IPS-18c (cell line): ENCODE measurements around the gene KIF6.
"Not testable (repeated sequence)": the region's sequence is repeated elsewhere in the genome, so short reads cannot be mapped to it uniquely, and the experiment has no call there.

ENCODE experiments used
- H3K4me3 ChIP-seq: 2 replicates; pipeline ENCODE4 v1.7.0; 2013; ENCODE audit warnings: low read depth, mild to moderate bottlenecking, low read length, moderate library complexity; ENCODE audit not compliant: insufficient read depth
- H3K9me3 ChIP-seq: one replicate; pipeline ENCODE4 v1.6.1; 2013; ENCODE audit warnings: mild to moderate bottlenecking, low read length, moderate library complexity; ENCODE audit not compliant: control insufficient read depth, insufficient read depth

Gene KIF6

DNA sequence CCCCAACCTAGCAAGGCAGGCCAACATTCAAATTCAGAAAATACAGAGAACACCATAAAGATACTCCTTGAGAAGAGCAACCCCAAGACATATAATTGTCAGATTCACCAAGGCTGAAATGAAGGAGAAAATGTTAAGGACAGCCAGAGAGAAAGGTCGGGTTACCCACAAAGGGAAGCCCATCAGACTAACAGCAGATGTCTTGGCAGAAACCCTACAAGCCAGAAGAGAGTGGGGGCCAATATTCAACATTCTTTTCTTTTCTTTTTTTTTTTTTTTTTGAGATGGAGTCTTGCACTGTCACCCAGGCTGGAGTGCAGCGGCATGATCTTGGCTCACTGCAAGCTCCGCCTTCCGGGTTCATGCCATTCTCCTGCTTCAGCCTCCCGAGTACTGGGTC, 215.4 kb downstream of the KIF6 start:
- H3K4me3 ChIP-seq, H3K9me3 ChIP-seq: not testable (repeated sequence)

DNA sequence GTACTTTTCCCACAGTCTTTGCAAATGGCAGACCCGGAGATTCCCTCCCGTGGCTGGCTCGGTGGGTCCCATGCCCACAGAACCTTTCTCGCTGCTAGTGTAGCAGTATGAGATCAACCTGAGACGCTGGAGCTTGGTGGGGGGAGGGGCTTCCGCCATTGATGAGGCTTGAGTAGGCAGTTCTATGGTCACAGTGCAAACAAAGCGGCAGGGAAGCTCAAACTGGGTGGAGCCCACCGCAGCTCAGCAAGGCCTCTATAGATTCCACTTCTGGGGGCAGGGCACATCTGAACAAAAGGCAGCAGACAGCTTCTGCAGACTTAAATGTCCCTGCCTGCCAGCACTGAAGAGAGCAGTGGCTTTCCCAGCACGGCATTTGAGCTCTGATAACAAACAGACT, 216.7 kb downstream of the KIF6 start:
- H3K4me3 ChIP-seq, result no peak overlapping the region

DNA sequence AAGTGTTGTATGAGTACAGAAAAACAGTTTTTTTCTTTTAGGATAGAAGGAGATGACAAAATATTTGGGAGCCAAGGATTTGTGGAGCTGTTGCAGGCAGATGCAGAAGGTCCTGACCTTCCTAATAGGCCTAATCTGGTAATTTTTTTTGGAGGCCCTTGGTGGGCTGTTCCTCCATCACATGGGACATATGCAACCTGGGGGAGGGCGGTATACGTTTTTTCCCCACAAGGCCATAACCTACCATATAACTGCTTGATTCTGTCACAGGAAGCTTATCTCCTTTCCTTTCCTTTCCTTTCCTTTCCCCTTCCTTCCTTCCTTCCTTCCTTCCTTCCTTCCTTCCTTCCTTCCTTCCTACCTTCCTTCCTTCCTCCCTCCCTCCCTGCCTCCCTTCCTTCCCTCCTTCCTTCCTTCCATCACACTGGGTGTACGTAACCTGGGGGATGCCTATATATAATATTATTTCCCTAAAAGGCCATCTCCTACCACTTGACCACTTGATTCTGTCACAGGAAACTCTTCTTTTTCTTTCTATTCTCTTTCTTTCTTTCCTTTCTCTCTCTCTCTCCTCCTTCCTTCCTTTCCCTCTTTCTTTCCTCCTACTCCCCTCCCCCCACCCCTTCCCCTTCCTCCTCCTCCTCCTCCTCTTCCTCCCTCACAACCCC, 217.7 kb downstream of the KIF6 start:
- Histone ChIP-seq H3K4me3 (no peak overlapping the region), H3K9me3 (no peaks in the 10 kb centered on the region)

More for the DNA sequence above, 216.7 kb downstream of the KIF6 start:
- no peaks in the 10 kb centered on the region for H3K9me3 ChIP-seq

DNA sequence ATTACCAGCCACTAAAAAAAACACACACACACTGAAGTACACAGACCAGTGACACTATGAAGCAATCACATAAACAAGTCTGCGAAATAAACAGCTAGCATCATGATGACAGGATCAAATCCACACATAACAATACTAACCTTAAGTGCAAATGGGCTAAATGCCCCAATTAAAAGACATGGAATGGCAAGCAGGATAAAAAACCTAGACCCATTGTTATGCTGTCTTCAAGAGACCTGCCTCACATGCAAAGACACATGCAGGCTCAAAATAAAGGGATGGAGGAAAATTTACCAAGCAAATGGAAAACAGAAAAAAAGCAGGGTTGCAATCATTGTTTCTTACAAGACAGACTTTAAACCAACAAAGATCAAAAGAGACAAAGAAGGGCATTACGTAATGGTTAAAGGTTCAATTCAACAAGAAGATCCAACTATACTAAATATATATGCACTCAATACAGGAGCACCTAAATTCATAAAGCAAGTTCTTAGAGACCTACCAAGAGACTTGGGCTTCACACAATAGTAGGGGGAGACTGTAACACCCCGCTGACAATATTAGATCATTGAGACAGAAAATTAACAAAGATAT, 222.7 kb downstream of the KIF6 start:
- not testable (repeated sequence) for H3K4me3 ChIP-seq
- H3K9me3 ChIP-seq, result peaks cover 14% of the 10 kb centered on the region

DNA sequence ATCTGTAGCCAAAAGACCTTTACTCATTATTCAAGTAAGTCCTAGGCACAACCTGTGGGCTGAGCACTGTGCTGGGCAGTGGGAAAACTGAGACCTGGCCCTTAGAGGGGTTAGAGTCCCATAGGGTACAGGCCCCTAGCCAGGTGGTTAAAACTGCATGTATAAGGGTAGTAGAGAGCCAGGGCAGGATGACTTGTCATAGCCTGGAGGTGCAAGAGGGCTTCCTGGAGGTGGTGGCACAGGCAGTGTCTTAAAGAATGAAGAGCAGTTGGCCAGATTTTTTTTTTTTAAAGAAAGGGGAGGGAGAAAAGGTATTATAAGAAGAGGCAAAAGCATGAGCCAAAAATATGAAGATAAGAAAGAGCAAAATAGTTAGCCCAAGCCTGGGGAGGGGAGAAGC, 226.2 kb downstream of the KIF6 start:
- no peak overlapping the region for H3K4me3 ChIP-seq
- H3K9me3 ChIP-seq, result peaks cover 14% of the 10 kb centered on the region

DNA sequence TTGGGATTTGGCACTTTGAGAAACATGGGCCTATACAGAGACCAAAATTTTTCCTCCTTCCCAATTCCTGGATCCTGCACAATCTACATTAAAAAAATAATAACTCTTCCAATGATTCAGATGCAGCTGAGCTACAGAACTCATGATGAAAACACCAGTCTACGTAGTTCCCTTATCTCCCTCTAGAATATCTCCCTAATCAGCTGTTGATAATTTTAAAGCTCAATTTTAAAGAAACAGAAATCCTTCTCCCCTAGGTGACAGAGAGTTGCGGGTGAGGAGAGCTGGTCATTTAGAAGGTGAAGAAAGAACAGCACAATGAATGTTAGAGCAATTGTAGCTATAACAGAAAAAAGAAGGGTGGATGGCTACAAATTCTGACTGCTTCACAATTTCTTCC, 227.1 kb downstream of the KIF6 start:
- no peak overlapping the region for H3K4me3 ChIP-seq
- peaks cover 14% of the 10 kb centered on the region for H3K9me3 ChIP-seq

DNA sequence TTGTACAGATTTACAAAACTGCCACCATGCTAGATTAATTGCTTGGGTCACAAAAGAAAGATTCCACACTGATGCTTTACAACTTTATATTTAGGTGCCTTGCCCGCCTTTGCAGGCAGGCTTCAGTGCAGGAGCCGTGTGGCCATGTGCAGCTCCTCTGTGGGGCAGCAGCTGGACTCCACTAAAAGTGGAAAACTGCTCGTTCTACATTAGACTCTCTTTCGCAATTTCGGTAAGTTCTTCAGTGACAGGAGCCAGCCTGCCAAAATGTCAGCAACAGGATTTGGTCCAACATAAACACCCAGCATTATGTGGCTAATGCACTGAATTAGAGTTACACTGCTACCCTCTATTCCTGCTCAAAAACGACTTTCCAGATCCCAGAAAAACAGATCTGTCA, 228.3 kb downstream of the KIF6 start:
- peaks cover 9% of the 10 kb centered on the region for H3K9me3 ChIP-seq
- H3K4me3 ChIP-seq, result no peak overlapping the region

DNA sequence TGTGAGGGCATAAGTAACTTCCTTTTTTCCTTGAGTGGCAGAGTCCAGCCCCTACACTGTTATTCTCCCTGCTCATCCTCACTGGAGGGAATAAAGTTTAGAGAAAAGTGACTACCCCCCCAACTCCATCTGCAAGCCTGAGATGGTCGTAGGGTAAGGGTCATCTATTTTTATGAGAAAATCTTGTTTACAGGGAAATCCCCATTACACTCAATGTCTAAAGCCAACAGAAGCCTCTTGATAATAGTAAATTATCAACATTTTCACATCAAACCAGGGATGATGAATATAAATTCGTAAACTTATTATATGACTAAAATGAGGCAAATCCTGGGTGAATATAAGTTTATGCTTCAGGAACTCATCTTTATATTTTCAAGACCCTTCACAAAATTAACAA, 228.8 kb downstream of the KIF6 start:
- Histone ChIP-seq H3K9me3 (peaks cover 8% of the 10 kb centered on the region), H3K4me3 (no peak overlapping the region)

DNA sequence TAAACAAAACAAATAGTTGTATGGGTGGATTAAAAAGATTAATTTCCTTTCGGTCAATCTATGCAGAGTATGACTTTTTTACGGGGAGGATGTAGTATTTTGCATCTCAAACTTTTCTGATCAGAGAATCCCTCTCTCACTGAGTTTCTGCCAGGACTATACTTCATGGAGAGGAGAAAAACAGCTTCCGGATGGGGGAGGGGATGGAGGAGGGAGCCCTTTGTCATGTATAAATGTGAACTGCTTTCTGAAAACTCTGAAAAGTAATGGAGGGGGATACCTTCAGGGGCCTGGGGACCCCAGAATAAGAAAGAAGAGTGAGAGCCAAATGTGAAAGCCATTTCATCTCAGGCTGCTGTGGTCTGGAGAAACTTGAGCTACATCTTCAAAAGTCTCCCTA, 229.6 kb downstream of the KIF6 start:
- H3K4me3 ChIP-seq, result no peak overlapping the region
- H3K9me3 ChIP-seq, result peaks cover 6% of the 10 kb centered on the region

DNA sequence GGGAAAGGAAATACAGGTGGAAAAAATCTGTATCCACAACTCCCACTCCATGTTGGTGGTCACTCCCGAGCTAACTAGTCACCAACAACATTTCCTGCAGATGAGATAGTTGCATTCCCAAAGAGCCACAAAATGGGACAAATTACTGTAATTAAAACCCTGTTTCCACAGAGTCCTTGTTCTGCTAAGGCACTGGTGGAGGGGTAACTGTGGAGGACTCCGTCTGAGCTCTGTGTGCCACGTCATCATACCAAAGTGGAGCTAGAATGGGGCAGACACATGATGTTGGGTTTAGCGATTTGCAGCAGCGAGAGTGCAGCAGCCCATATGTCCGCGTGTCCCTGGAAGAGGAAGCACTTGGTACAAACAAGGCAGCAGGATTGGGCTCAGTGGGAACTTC, 230.2 kb downstream of the KIF6 start:
- Histone ChIP-seq H3K9me3 (peaks cover 2% of the 10 kb centered on the region), H3K4me3 (no peak overlapping the region)

DNA sequence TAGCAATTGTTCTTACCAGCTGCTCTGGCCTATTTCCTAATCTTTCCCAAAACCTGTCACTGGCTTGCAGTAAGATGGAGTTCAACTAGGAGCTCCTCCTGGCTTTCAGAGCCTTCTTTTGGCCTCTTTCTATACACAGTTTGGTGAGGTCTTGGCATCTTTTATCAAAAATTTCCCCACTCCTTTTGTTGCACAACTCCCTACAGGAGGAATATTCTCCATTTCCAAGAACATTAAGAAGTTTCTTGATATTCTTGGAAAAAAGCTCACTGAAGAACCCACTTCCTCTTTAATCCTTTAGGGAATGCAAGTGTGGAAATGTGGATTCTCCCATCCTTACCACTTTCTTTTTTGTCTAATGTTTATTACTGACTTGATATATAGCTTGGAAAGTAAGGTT, 231.4 kb downstream of the KIF6 start:
- no peaks in the 10 kb centered on the region for H3K9me3 ChIP-seq
- H3K4me3 ChIP-seq, result no peak overlapping the region

DNA sequence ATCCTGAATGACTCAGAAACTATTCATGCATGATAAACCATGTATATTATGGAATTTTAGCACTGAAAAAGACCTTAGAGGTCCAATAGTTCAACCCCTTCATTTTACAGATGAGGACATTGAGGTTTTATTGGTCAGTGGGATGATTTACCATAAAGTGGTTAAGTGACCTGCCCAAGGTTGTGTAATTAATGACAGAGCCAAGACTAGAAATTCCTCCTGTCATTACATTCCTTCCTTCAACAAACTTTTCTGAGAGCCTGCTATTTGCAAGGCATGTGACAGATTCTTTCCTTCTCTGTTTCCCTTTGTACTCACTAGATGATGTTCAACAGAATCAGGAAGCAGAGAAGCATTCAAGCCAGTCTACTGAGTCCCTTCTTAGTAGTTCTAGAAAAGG, 232.0 kb downstream of the KIF6 start:
- H3K9me3 ChIP-seq, result no peaks in the 10 kb centered on the region
- H3K4me3 ChIP-seq, result no peak overlapping the region

DNA sequence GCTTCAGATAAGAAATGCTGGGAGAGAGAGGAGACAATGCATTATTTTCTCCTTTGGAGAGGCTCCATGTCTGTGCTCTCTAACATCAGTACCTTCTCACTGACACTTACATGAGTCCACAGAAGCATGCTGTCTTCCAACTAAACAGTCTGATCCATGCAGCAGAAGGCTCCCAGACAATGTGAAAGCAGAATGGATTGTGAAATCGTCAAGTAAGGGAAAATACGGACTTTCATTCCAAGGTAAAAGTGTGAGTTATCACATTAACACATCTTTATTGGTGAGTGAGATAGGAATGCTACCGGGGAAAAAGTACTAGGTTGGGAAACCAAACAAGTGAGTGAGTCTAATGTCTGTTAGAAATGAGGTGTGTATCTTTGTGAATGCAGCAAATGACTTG, 235.1 kb downstream of the KIF6 start:
- Histone ChIP-seq H3K9me3 (no peaks in the 10 kb centered on the region), H3K4me3 (no peak overlapping the region)

DNA sequence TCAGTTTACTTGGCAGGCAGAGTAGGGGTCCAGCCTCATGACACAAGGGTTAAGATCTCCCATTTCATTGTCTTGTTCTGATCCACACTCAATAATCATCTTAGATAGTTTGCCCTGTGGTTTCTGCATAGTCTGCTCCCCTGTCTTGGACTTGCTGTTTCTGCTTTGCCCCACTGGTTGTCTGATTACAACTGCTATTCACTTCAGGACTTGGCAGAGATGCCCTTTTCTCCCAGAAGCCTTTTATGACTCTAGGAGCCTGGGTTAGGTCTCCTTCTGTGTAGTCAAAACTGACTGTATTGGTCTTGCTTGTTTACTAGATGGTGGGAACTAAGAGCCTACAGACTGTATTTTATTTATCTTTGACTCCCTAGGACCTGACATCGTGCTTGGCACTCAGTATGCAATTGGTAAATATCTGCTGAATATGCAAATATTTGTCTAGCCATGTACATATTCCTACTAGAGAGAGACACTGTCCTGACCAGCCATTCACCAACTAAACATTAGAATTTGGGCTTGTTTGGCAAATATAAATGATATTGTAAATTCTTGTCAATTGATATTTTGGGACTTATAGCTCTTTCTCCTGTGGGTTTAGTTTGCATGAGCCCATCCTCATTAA, 236.8 kb downstream of the KIF6 start:
- Histone ChIP-seq H3K4me3 (no peak overlapping the region), H3K9me3 (no peaks in the 10 kb centered on the region)

DNA sequence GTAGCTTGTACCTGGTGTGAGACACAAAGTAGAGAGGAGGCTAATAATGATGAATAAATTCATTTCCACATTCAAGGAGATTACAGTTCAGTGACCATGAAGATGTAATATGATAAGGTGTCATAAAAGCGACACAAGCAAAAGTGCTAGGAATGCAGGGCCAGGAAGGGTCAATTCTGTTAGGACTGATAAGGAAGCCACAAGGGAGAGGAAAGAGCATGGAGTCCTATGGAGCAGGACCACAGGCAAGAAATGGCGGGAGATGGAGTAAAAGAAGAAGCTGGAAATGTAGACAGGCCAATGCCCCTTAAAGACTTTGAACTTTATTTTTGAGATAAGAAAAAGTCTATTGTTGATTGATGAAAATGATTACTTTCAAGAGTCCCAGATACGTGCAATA, 240.9 kb downstream of the KIF6 start:
- no peak overlapping the region for H3K4me3 ChIP-seq
- no peaks in the 10 kb centered on the region for H3K9me3 ChIP-seq

DNA sequence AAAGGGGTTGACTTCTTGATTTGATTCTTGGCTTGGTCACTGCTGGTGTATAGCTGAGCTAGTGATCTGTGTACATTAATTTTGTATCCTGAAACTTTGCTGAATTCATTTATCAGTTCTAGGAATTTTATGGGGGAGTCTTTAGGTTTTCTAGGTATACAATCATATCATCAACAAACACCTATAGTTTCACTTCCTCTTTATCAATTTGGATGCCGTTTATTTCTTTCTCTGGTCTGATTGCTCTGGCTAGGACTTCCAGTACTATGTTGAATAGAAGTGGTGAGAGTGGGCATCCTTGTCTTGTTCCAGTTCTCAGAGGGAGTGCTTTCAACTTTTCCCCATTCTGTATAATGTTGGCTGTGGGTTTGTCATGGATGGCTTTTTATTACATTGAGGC, 245.4 kb downstream of the KIF6 start:
- H3K4me3 ChIP-seq, H3K9me3 ChIP-seq: not testable (repeated sequence)

DNA sequence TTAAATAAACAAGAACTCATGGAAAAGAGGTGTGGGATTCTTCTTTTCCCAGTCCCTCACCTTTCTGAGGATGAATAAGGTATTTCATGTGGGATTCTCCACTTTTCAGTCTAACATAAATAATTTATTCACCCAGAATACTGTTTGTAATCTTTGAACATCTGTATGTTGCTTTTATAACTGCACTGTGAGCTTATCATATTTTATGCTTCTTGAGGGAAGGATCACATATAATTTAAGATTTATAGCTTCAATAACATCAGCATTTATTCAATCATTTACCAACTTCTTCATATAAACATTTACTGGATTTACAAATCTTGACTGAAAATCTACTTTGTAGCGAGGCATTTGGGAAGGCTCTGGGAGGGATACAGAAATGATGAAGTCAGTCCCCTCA, 248.5 kb downstream of the KIF6 start:
- H3K4me3 ChIP-seq, result no peak overlapping the region

DNA sequence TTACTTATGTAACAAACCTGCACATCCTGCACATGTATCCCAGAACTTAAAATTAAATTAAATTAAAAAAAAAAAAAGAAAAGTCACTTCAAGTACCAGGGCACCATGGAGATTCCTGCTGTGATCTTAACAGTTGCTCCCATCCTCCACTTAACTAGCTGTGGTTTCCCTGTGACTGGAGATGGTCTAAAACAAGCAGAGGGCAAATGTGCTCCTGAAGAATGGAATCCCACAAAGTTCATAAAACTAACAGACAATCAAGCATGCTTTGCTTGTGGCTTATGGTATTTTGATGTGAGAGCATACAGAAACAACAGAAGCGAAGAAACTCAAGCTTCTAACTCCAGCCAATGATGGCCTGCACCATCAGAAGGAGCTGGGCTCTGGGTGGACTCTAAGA, 249.1 kb downstream of the KIF6 start:
- no peaks in the 10 kb centered on the region for H3K9me3 ChIP-seq
- no peak overlapping the region for H3K4me3 ChIP-seq

More for the DNA sequence above, 248.5 kb downstream of the KIF6 start:
- H3K9me3 ChIP-seq, result no peaks in the 10 kb centered on the region
